Panc1 (cell line): ENCODE data around the gene TMEM131L.
A peak's percentile ranks its signal among the peaks of the same experiment; 100 is the strongest.

ENCODE experiments used
- CTCF ChIP-seq: fragments of 450-650 bp; IDR thresholded peaks from 2 replicates; pipeline ENCODE4 v1.5.1; 2017; ENCODE audit warnings: mild to moderate bottlenecking
- POLR2AphosphoS5 ChIP-seq: IDR thresholded peaks from 2 replicates; pipeline ENCODE4 v1.6.1; 2012; ENCODE audit warnings: mild to moderate bottlenecking, low read depth, low read length, moderate library complexity
- REST ChIP-seq, 2 experiments: IDR thresholded peaks; 2 replicates each; pipeline ENCODE4 v1.6.1; 2011 to 2012; ENCODE audit warnings: low read depth in 2 of 2, control low read depth in 1 of 2, low read length in 1 of 2, mild to moderate bottlenecking in 1 of 2, moderate library complexity in 1 of 2; ENCODE audit not compliant: insufficient read depth in 1 of 2
- SIN3A ChIP-seq: IDR thresholded peaks from 2 replicates; pipeline ENCODE4 v1.6.1; 2012; ENCODE audit warnings: low read depth, mild to moderate bottlenecking, low read length, moderate library complexity, borderline replicate concordance; ENCODE audit not compliant: insufficient read depth
- TCF7L2 ChIP-seq: IDR thresholded peaks from 2 replicates; pipeline ENCODE4 v1.6.1; 2011; ENCODE audit warnings: mild to moderate bottlenecking, low read depth, low read length, inconsistent platforms

- TF ChIP-seq CTCF (peak; percentile 63), TCF7L2 (no peak), POLR2AphosphoS5 (no peak), REST (IDR thresholded peaks at IDR 0.05; ENCODE audit: insufficient read depth in 1 of 2, low read depth in 2 of 2, low read length in 1 of 2) (no peak), SIN3A (no peak)
These were observed 33.0 kb upstream of the TMEM131L start for GRCh38 chr4:153432965-153433753.
